ENCODE results near the gene ATP11A. TPM values are rescaled to one million over a fixed set of nuclear protein-coding genes. Genes with fewer than 3 reads are reported as not detected.

Gene ATP11A
- total and polyA plus RNA-seq, 10 of the 15 experiments (the other 5 are each of a cell fraction or from before 2014, with no cell fraction given) = 1.4 to 69.6 (median 14.4) TPM

- TF ChIP-seq CBFB (IDR thresholded peaks at IDR 0.05; ENCODE audit: low read depth) = no peak
- no peak for TF ChIP-seq FOS (IDR thresholded peaks at IDR 0.05; ENCODE audit: borderline replicate concordance, extremely low read depth, insufficient read length)
- no peak for TF ChIP-seq CHD4 (IDR thresholded peaks at IDR 0.05)
- TF ChIP-seq FOXM1 (IDR thresholded peaks at IDR 0.05; ENCODE audit: low read depth, low read length) = no peak
- TF ChIP-seq CBX5 (IDR thresholded peaks at IDR 0.05; ENCODE audit: low read depth) = no peak
- TF ChIP-seq PML (IDR thresholded peaks at IDR 0.05; ENCODE audit: low read length) = no peak
- TF ChIP-seq SUZ12 (IDR thresholded peaks at IDR 0.05; ENCODE audit: unreplicated experiment) = no peak
- no peak for TF ChIP-seq MEF2A (IDR thresholded peaks at IDR 0.05; ENCODE audit: insufficient read depth, low read depth, low read length)
- no peak for TF ChIP-seq NFXL1 (IDR thresholded peaks at IDR 0.05; ENCODE audit: borderline replicate concordance)
- TF ChIP-seq LARP7 (IDR thresholded peaks at IDR 0.05) = no peak
- TF ChIP-seq PAX8 (IDR thresholded peaks at IDR 0.05) = no peak
- FAIRE-seq = no peak
- BruUV-seq (replicated peaks) = no TSS peak
- Histone ChIP-seq H4K20me1 (ENCODE audit: control insufficient read depth, insufficient read depth) (no peaks in the 10 kb centered on the region), H3K9me3 (replicated peaks; ENCODE audit: control insufficient read depth, insufficient read depth, low read length) (no peaks in the 10 kb centered on the region), H3K9ac (ENCODE audit: control insufficient read depth, insufficient read depth, low read length) (no peak overlapping the region), H3K36me3 (ENCODE audit: control insufficient read depth in 2 of 2, insufficient read depth in 2 of 2, low read length in 1 of 2) (peaks cover 10 to 13% of the 10 kb centered on the region in 2 experiments; a peak in 3 of 4 replicates), H3K4me2 (ENCODE audit: control insufficient read depth, insufficient read depth) (no peak overlapping the region), H3K4me1 (ENCODE audit: control insufficient read depth, insufficient read depth, low read length) (peaks cover 6% of the 10 kb centered on the region), H3K27me3 (replicated peaks in 1 of 2; ENCODE audit: control insufficient read depth in 2 of 2, insufficient read depth in 2 of 2, low read length in 1 of 2) (no peaks in the 10 kb centered on the region), H3K27ac (ENCODE audit: control insufficient read depth, insufficient read depth) (no peak overlapping the region), H2AFZ (ENCODE audit: control insufficient read depth, low read depth, low read length) (no peak overlapping the region), H3K79me2 (ENCODE audit: control insufficient read depth, insufficient read depth, low read length) (no peaks in the 10 kb centered on the region; the same call in 1 of the 2 replicates), H3K4me3 (no peak overlapping the region)
- no peak for DNase-seq (ENCODE audit: low read depth, low spot score)
- ATAC-seq = no peak
- intact Hi-C loops (cut with micrococcal nuclease; ENCODE audit: unreplicated experiment) = no loop called here
- POLR2A ChIA-PET = no interaction called here
- RAD21 ChIA-PET (ENCODE audit: unreplicated experiment) = no interaction called here
- 90% methylated on average over 9 of the region's 9 CpGs for WGBS (ENCODE audit: insufficient coverage, insufficient replicate concordance, low lambda C conversion rate, missing lambda C conversion rate)
- CTCF ChIA-PET = no interaction called here
- in situ Hi-C loops (cut with MboI) = no loop called here
- SMC1A ChIA-PET (ENCODE audit: uncharacterized antibody, unreplicated experiment) = no interaction called here
Observed at GRCh38 chr13:112783978-112784371, 94.1 kb downstream of the ATP11A start.

Data from GM12878 (cell line).